Measurements from ENCODE around the gene PCNP. TPM values are rescaled to one million over a fixed set of nuclear protein-coding genes. Genes with fewer than 3 reads are reported as not detected.

Gene PCNP
- total and polyA plus RNA-seq, 9 of the 15 experiments (the other 6 are each of a cell fraction or from before 2014, with no cell fraction given), result 54.3 to 170 (median 150) TPM

DNA sequence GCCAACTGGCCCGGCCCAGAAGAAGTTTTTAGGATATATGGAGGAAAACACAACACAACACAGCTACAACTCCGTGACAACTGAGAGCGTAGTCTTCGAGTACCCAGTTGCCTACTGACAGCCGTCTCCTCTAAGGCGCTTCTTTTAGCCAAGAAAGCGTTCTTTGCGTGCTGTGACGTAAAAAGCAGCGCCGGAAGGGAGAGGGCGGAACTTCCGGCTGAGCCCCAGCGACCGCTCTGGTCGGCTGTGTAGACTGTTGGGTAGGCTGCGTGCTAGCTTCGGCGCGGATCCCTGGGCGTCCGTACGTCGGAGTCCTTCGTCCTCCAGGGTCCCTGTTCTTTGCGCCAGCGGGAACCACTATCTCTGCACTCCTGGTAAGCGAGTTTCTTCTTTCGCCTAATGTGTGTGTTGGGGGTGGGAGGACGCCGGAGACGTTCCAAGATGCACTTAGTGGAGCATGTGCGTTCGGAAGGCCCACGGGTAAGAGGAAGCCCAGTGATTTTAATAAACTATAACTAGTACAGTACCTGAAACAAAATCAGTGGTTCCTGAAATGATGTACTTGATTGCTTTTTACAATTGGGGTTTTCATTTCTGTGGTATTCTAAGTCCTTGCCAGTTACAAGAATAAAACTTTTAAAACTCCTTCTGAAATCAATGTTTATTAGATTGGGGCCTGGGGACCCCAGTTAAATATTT is 12.2 kb upstream of the PCNP start, which contains the start of gene TRMT10C (continued):
- TF ChIP-seq NR3C1 (CRISPR knock-in tag; IDR thresholded peaks at IDR 0.05), result no peak
- TF ChIP-seq, protein P1, sequence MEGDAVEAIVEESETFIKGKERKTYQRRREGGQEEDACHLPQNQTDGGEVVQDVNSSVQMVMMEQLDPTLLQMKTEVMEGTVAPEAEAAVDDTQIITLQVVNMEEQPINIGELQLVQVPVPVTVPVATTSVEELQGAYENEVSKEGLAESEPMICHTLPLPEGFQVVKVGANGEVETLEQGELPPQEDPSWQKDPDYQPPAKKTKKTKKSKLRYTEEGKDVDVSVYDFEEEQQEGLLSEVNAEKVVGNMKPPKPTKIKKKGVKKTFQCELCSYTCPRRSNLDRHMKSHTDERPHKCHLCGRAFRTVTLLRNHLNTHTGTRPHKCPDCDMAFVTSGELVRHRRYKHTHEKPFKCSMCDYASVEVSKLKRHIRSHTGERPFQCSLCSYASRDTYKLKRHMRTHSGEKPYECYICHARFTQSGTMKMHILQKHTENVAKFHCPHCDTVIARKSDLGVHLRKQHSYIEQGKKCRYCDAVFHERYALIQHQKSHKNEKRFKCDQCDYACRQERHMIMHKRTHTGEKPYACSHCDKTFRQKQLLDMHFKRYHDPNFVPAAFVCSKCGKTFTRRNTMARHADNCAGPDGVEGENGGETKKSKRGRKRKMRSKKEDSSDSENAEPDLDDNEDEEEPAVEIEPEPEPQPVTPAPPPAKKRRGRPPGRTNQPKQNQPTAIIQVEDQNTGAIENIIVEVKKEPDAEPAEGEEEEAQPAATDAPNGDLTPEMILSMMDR (IDR thresholded peaks at IDR 0.05 in 2 of 3, conservative IDR thresholded peaks at IDR 0.05 in 1 of 3; ENCODE audit: insufficient read depth in 2 of 3, low read depth in 1 of 3, low read length in 3 of 3), result no peak
- TF ChIP-seq PHB2 (IDR thresholded peaks at IDR 0.05; ENCODE audit: low read depth), result no peak
- TF ChIP-seq SRSF3 (IDR thresholded peaks at IDR 0.05; ENCODE audit: insufficient read depth, low read length), result no peak
- TF ChIP-seq IRF2 (CRISPR knock-in tag; IDR thresholded peaks at IDR 0.05), result no peak
- peak; percentile 94 for TF ChIP-seq C11orf30 (IDR thresholded peaks at IDR 0.05; ENCODE audit: low read depth)
- TF ChIP-seq HDAC6 (IDR thresholded peaks at IDR 0.05; ENCODE audit: low read depth, low read length), result no peak
- TF ChIP-seq NFYB (IDR thresholded peaks at IDR 0.05; ENCODE audit: extremely low read depth, insufficient read length), result no peak
- TF ChIP-seq CBFA2T2 (conservative IDR thresholded peaks at IDR 0.05), result no peak
- no peak for TF ChIP-seq ZFP1 (CRISPR knock-in tag; IDR thresholded peaks at IDR 0.05)
- no peak for TF ChIP-seq U2AF2 (optimal IDR thresholded peaks at IDR 0.05; ENCODE audit: low read depth, low read length)
- no peak for TF ChIP-seq KAT8 (IDR thresholded peaks at IDR 0.05; ENCODE audit: low read depth)
- peak; percentile 23 for TF ChIP-seq NEUROD1 (IDR thresholded peaks at IDR 0.05; ENCODE audit: borderline replicate concordance, low read depth, low read length, partially characterized antibody)
- TF ChIP-seq, protein P2, sequence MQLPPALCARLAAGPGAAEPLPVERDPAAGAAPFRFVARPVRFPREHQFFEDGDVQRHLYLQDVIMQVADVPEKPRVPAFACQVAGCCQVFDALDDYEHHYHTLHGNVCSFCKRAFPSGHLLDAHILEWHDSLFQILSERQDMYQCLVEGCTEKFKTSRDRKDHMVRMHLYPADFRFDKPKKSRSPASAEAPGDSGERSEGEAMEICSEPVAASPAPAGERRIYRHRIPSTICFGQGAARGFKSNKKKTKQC (CRISPR knock-in tag; IDR thresholded peaks at IDR 0.05), result no peak
- peak; percentile 68 for TF ChIP-seq TAF9B (IDR thresholded peaks at IDR 0.05; ENCODE audit: partially characterized antibody)
- TF ChIP-seq ZNF79 (CRISPR knock-in tag; IDR thresholded peaks at IDR 0.05; ENCODE audit: low read depth), result no peak
- no peak for TF ChIP-seq ZNF445 (CRISPR knock-in tag; IDR thresholded peaks at IDR 0.05; ENCODE audit: low read depth)
- TF ChIP-seq SMAD3 (CRISPR knock-in tag; conservative IDR thresholded peaks at IDR 0.05), result no peak
- no peak for TF ChIP-seq SAFB2 (IDR thresholded peaks at IDR 0.05; ENCODE audit: borderline replicate concordance, low read depth, low read length, severe bottlenecking)
- peak; percentile 45; the same call in 1 of the 2 replicates for TF ChIP-seq FOXK1 (CRISPR knock-in tag; IDR thresholded peaks at IDR 0.05; ENCODE audit: borderline replicate concordance)
- TF ChIP-seq CC2D1A (IDR thresholded peaks at IDR 0.05), result peak; percentile 33; the same call in 1 of the 2 replicates
- TF ChIP-seq ZNF354B (CRISPR knock-in tag; IDR thresholded peaks at IDR 0.05), result no peak
- TF ChIP-seq NFRKB (IDR thresholded peaks at IDR 0.05; ENCODE audit: low read depth), result no peak
- TF ChIP-seq, protein P3, sequence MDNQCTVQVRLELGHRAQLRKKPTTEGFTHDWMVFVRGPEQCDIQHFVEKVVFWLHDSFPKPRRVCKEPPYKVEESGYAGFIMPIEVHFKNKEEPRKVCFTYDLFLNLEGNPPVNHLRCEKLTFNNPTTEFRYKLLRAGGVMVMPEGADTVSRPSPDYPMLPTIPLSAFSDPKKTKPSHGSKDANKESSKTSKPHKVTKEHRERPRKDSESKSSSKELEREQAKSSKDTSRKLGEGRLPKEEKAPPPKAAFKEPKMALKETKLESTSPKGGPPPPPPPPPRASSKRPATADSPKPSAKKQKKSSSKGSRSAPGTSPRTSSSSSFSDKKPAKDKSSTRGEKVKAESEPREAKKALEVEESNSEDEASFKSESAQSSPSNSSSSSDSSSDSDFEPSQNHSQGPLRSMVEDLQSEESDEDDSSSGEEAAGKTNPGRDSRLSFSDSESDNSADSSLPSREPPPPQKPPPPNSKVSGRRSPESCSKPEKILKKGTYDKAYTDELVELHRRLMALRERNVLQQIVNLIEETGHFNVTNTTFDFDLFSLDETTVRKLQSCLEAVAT (IDR thresholded peaks at IDR 0.05), result peak in 1 of 2 experiments; percentile 52; a peak in 2 of 4 replicates
- TF ChIP-seq KAT7 (CRISPR knock-in tag; IDR thresholded peaks at IDR 0.05; ENCODE audit: borderline replicate concordance), result no peak
- no peak for TF ChIP-seq ZNF436 (CRISPR knock-in tag; IDR thresholded peaks at IDR 0.05)
- TF ChIP-seq RFX1 (IDR thresholded peaks at IDR 0.05), result no peak

All from K562 (cell line).